ENCODE results near the gene CLIC1. TPM values are rescaled to one million over a fixed set of nuclear protein-coding genes. Genes with fewer than 3 reads are reported as not detected.

CLIC1 gene
- polyA plus RNA-seq, 1 experiment: 466 TPM

GRCh38 chr6:31725502-31726350 lies 10.6 kb downstream of the CLIC1 start:
- H3K9me3 ChIP-seq (ENCODE audit: control insufficient read depth, insufficient read depth, low read length): peaks cover 4% of the 10 kb centered on the region; the same call in 1 of the 2 replicates
- DNase-seq (ENCODE audit: low read depth, low spot score): no peak
- ChIA-PET CTCF (no interaction called here), POLR2A (interaction anchor here (1.6 to 2.1 kb wide), 2 partner anchors 22 to 102 kb away, joined by 4 to 5 read pairs; partner anchors contain the start of genes ABHD16A and HSPA1B)
- H3K27ac ChIP-seq (ENCODE audit: low read depth, low read length): no peak overlapping the region
- TF ChIP-seq CTCF (IDR thresholded peaks at IDR 0.05; ENCODE audit: low read depth, low read length): no peak
- H3K27me3 ChIP-seq (ENCODE audit: control insufficient read depth, insufficient read depth, low read length): peaks cover 7% of the 10 kb centered on the region
- no peak overlapping the region for H3K4me3 ChIP-seq (ENCODE audit: low read depth, low read length)

DNA sequence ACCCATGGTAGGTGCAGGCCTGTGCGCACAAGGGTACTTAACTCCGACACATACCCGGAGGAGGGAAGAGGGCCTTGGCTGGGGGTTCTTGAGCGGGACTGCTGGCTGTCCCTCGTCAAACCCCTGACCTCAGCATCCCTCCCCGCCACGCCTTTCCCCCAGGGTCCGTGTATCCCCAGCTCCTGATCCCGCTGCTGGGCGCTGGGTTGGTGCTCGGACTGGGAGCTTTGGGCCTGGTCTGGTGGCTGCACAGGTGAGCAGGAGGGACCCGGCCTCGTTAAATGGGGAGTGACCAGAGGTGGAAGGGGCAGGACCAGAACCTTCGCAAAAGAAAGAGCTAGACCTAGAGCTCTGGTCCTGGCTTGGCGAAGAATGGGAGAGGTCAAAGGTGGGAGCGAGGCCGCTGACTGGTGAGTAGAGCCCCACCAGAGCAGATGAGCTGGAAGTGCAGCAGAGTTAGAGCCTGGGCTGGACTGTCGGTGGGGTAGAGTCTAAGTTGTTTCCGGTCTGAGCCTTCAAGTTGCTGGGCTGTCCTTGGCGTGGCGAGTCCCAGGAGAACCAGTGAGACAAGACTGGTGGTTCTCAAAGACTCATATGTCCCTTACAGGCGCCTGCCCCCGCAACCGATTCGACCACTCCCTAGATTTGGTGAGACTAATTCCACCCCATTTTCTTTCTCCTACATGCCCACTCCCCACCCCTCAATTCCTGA lies 12.2 kb downstream of the CLIC1 start:
- TF ChIP-seq CTCF (IDR thresholded peaks at IDR 0.05; ENCODE audit: low read depth, low read length): no peak

DNA sequence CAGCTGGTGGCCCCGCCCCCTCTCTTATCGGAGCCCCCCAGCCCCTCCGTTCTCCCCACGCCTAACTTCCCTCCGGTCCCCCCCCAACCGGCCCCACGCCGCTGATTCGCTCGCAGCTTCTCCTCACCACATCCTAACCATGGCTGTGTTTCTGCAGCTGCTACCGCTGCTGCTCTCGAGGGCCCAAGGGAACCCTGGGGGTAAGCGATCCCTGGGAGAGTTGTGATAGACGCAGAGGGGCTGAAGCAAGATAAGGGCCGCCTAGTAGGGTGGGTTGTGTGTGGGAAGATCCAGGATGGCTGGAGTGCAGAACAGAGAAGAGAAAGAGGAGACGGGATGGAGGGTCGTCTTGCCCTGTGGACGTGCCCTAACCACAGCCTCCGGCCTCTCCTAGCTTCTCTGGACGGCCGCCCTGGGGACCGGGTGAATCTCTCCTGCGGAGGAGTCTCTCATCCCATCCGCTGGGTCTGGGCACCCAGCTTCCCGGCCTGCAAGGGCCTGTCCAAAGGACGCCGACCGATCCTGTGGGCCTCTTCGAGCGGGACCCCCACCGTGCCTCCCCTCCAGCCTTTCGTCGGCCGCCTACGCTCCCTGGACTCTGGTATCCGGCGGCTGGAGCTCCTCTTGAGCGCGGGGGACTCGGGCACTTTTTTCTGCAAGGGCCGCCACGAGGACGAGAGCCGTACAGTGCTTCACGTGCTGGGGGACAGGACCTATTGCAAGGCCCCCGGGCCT lies 12.9 kb downstream of the CLIC1 start, which contains the start of gene MPIG6B:
MPIG6B (plus strand) TSS at position 129 of the 735 bp plus-strand sequence; CDS start at position 140, 11 bp downstream.
- Histone ChIP-seq H3K27ac (ENCODE audit: low read depth, low read length) (no peak within 1 kb of the TSS), H3K27me3 (ENCODE audit: control insufficient read depth, insufficient read depth, low read length) (peaks cover 10% of the 10 kb centered on the region), H3K9me3 (ENCODE audit: control insufficient read depth, insufficient read depth, low read length) (no peaks in the 10 kb centered on the region; the same call in 1 of the 2 replicates), H3K4me3 (ENCODE audit: low read depth, low read length) (no peak within 1 kb of the TSS)
- TF ChIP-seq CTCF (IDR thresholded peaks at IDR 0.05; ENCODE audit: low read depth, low read length): no peak
- ChIA-PET POLR2A (interaction anchor here (0.9 to 2.1 kb wide), 2 partner anchors 9 to 104 kb away, joined by 3 to 4 read pairs; partner anchors contain the start of gene HSPA1B), CTCF (interaction anchor here (1.0 to 1.5 kb wide), 2 partner anchors 46 to 73 kb away, joined by 3 to 4 read pairs; no protein-coding TSS in a partner anchor)
- no peak for DNase-seq (ENCODE audit: low read depth, low spot score)

More for the DNA sequence above, 12.2 kb downstream of the CLIC1 start:
- no peak for DNase-seq (ENCODE audit: low read depth, low spot score)
- ChIA-PET POLR2A (interaction anchor here (0.7 to 2.1 kb wide), 4 partner anchors 10 to 140 kb away, joined by 3 to 5 read pairs (median 4); partner anchors contain the start of genes ABHD16A and HSPA1B), CTCF (interaction anchor here (1.0 to 1.5 kb wide), 2 partner anchors 46 to 72 kb away, joined by 3 to 4 read pairs; no protein-coding TSS in a partner anchor)
- no peak overlapping the region for H3K27ac ChIP-seq (ENCODE audit: low read depth, low read length)
- H3K4me3 ChIP-seq (ENCODE audit: low read depth, low read length): no peak overlapping the region
- peaks cover 7% of the 10 kb centered on the region for H3K27me3 ChIP-seq (ENCODE audit: control insufficient read depth, insufficient read depth, low read length)
- no peaks in the 10 kb centered on the region; the same call in 1 of the 2 replicates for H3K9me3 ChIP-seq (ENCODE audit: control insufficient read depth, insufficient read depth, low read length)

DNA sequence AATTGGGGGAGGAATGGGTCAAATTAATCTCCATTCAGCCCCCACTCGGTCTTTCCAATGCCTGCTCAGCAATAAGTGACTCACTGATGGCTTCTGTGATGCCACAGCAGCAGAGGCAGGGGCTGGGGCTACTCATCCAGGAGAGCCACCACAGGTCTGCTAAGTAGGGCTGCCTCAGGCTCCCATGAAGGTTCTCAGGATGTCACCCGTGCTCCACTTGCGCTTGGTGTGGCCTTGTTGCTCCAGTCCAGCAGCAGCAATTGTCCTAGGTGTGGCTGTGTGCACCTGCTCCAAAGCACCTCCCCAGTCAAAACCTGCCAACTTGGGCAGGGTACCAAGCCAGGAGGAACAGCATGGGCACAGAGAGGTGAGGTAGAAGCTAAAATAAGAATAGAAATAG lies 14.2 kb downstream of the CLIC1 start:
- Histone ChIP-seq H3K27me3 (ENCODE audit: control insufficient read depth, insufficient read depth, low read length) (peaks cover 13% of the 10 kb centered on the region), H3K27ac (ENCODE audit: low read depth, low read length) (no peak overlapping the region), H3K9me3 (ENCODE audit: control insufficient read depth, insufficient read depth, low read length) (no peaks in the 10 kb centered on the region; the same call in 1 of the 2 replicates), H3K4me3 (ENCODE audit: low read depth, low read length) (no peak overlapping the region)
- DNase-seq (ENCODE audit: low read depth, low spot score): no peak
- ChIA-PET POLR2A (no interaction called here), CTCF (no interaction called here)
- no peak for TF ChIP-seq CTCF (IDR thresholded peaks at IDR 0.05; ENCODE audit: low read depth, low read length)
